ENCODE measurements around the gene LRP11.

Gene LRP11

DNA sequence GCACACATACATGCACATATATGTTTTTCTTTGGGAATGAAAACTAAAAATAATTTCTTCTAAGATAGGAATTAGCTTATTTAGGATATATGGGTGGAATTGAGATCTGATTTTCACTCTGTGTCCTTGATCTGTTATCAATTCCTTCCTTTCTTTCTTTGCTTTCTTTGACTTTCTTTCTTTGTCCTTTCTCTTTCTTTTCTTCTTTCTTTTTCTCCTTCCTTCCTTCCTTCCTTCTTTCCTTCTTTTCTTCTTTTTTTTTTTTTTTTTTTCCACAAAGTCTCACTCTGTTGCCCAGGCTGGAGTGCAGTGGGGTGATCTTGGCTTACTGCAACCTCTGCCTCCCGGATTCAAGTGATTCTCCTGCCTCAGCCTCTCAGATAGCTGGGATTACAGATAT is 86.5 kb downstream of the LRP11 start:
- DNase-seq, result no peak

DNA sequence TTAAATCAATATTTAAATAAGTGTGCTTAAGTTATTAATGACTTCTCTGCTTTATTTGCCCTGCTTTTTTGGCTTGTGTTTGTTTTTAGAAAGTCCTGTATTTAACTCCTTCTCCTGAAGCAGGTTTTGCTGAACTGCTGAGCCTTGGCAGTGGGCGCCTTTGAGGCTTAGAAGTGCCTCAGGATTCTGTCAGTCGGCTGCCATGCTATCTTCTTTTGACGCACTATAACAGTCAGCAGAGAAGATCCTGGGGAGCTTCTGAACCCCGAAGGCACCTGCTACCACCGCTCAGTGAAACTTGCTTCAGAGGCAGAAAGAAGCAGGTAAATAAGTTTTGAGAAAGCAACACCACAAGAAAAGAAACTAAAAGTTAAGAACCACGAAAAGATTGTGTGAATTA is 92.2 kb downstream of the LRP11 start:
- no peak for DNase-seq

DNA sequence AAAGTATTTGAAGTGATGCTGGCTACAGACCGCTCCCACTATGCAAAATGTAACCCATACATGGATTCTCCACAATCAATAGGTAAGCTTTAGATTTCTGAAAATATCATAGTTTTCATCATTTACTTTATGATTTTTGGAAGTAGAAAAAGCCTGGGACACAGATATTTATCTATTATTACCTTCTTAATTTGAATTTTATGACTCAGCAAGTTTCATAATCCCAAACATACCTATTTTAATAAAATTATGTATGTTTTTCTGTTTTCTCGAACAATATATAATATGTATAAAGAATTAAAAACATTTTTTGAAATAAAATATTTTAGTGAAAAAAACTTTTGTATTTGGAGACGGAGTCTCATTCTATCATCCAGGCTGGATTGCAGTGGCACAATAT is 93.0 kb downstream of the LRP11 start:
- DNase-seq, result no peak

DNA sequence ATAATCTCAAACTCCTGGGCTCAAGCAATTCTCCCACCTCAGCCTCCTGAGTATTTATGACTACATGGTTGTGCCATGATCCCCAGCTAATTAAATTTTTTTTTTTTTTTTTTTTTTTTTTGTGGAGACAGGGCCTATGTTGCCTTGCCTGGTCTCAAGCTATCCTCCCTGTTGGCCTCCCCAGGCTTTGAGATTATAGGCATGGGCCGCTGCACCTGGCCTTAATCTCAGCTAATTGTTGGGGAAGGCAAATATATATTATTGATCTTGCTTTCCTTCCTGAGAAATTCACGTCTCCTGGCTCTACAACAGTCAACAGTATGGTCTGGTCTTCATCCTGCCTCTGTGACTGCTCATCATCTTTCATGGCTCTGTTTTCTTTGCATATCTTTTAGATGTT is 94.5 kb downstream of the LRP11 start:
- DNase-seq, result no peak

Measured in amniotic stem cell (primary cell).